Epithelial cell of proximal tubule (primary cell): Measurements from ENCODE around the gene PDLIM4. TPM values are rescaled to one million over a fixed set of nuclear protein-coding genes. Genes with fewer than 3 reads are reported as not detected.

Experiments
- DNase-seq: peaks from one replicate; pipeline ENCODE4 v3.0.0-alpha.2; 2011; ENCODE audit warnings: low read depth
- H3K4me3 ChIP-seq: 2 replicates; pipeline ENCODE4 v1.5.1; 2011; ENCODE audit warnings: low read depth, mild to moderate bottlenecking, low read length
- CTCF ChIP-seq: conservative IDR thresholded peaks from 2 replicates; pipeline ENCODE4 v1.5.1; 2012; ENCODE audit warnings: low read depth, mild to moderate bottlenecking, low read length
- total RNA-seq: library from RNA; depleted of rRNA; stranded (reverse); fragments of >200 nt; gene quantifications from 2 replicates; pipeline ENCODE4 v1.2.3, GENCODE V29; 2015

PDLIM4 gene
- total RNA-seq, 1 donor from 2014 or later, result 129 TPM

- peak overlapping the region; percentile 57 for H3K4me3 ChIP-seq
- TF ChIP-seq CTCF, result no peak
- DNase-seq, result no peak
Measured at GRCh38 chr5:132258102-132259068, 889 bp downstream of the PDLIM4 start.

- no peak for TF ChIP-seq CTCF
- H3K4me3 ChIP-seq, result peak overlapping the region; percentile 57
- no peak for DNase-seq
Measured at GRCh38 chr5:132259069-132259851, 1.8 kb downstream of the PDLIM4 start.

- TF ChIP-seq CTCF, result no peak
- no peak overlapping the region for H3K4me3 ChIP-seq
- DNase-seq, result no peak
Measured at GRCh38 chr5:132260051-132260450, 2.6 kb downstream of the PDLIM4 start.

GRCh38 chr5:132260714-132261551 lies 3.4 kb downstream of the PDLIM4 start:
- H3K4me3 ChIP-seq, result no peak overlapping the region
- DNase-seq, result peak; percentile 64

GRCh38 chr5:132261881-132262845 lies 4.7 kb downstream of the PDLIM4 start:
- H3K4me3 ChIP-seq, result no peak overlapping the region
- no peak for DNase-seq
- TF ChIP-seq CTCF, result no peak

More at GRCh38 chr5:132260714-132261551, 3.4 kb downstream of the PDLIM4 start:
- no peak for TF ChIP-seq CTCF
